ENCODE measurements around the gene EPN1.

Gene EPN1

GRCh38 chr19:55646889-55647731 lies 27.9 kb upstream of the EPN1 start:
- no peak for DNase-seq

GRCh38 chr19:55647732-55648584 lies 27.1 kb upstream of the EPN1 start, which contains the start of gene CCDC106:
CCDC106 (plus strand) TSS chr19:55648212; CDS start chr19:55649047, 835 bp downstream.
- DNase-seq: peak; percentile 76

GRCh38 chr19:55648585-55649267 lies 26.3 kb upstream of the EPN1 start:
- no peak for DNase-seq

- DNase-seq: no peak
These were observed 25.5 kb upstream of the EPN1 start for GRCh38 chr19:55649268-55650125.

DNA sequence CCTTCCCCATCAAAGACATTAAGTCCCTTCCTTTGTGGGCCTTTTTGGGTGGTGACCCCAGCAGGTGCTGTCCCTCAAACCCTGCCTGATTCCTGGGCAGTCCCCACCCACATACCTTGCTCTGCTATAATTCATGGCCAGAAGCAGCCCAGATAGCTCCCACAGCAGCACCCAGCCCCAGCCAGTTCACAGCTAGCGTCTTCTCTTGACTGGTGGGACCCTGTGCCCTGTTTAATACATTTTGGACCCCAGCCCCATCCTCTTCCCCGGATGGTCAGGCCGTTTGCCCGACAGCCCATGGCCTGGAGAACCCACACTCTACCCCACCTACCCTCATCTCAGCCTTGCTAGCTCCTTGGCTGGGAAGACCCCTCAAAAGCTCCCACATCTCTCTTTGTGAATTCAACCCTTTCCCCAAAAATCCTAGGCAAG lies 24.9 kb upstream of the EPN1 start:
- no peak for DNase-seq

DNA sequence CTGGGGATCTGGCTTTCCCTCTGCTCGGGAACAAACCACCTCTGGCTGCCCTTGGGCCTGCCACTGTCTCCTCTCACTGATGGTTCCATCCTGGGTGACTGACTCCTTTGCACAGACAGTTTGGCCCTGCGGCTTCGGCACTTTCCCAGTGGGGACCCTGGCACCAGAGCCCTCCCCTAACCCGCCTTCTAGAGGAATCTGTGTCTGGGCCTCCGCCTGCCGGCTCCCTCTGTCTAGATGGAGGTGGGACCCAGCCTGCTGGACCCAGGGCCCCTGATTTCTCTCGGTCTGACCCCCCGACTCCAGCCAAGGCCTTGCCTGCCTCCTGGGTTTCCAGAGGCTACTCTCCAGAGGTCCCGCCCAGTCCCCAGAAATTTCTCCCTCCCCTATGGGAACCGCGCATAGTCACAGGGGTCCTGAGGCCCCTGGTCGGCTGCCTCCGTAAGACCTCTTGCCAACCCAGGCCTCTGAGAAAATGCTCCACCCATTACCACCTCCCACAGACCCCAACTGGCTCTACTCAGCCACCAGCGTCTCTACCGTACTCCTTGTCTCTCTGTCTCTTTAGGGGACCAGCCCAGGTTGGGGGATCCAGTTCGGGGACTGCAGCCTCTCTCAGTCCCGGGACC lies 24.3 kb upstream of the EPN1 start:
- DNase-seq: no peak

DNA sequence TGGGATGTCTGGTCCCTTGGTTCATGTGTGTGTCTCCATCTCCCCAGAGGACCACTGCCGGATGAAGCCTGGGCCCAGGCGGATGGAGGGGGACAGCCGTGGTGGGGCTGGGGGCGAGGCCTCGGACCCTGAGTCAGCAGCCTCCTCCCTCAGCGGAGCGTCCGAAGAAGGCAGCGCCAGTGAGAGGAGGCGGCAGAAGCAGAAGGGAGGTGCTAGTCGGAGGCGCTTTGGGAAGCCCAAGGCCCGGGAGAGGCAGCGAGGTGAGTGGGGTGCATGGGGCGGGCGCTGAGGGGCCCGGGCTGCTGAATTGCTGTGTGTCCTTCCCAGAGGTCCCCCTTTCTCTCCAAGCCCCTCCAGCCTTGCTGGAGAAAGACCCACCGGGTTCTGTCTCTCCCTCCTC lies 23.8 kb upstream of the EPN1 start:
- no peak for DNase-seq

DNA sequence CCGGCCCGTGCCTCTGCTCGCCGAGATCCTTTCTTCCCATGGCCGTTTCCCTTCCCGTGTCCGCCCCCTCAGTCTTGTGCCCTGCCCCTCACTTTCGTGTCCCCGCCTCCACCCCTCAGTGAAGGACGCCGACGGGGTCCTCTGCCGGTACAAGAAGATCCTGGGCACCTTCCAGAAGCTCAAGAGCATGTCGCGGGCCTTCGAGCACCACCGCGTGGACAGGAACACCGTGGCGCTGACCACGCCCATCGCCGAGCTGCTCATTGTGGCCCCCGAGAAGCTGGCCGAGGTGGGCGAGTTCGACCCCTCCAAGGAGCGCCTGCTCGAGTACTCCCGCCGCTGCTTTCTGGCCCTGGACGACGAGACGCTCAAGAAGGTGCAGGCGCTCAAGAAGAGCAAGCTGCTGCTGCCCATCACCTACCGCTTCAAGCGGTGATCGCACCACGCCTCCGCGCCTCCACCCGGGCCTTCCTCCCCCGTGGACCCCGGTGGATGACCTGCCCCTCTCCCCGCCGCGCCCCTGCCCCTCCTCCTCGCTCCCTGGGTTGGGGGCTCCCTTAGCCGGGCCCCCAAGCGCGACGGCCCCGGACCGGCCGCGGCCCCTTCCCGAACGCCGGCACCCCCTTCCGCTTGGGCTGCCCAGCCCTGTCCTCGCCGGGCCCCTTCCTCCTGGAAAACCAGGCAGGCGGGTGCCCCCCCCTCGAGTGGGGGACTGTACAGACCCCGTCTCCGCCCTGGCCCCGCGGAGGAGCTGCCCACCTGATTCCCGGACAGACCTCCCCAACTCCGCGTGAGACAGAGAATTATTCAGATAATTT lies 22.5 kb upstream of the EPN1 start:
- no peak for DNase-seq

DNA sequence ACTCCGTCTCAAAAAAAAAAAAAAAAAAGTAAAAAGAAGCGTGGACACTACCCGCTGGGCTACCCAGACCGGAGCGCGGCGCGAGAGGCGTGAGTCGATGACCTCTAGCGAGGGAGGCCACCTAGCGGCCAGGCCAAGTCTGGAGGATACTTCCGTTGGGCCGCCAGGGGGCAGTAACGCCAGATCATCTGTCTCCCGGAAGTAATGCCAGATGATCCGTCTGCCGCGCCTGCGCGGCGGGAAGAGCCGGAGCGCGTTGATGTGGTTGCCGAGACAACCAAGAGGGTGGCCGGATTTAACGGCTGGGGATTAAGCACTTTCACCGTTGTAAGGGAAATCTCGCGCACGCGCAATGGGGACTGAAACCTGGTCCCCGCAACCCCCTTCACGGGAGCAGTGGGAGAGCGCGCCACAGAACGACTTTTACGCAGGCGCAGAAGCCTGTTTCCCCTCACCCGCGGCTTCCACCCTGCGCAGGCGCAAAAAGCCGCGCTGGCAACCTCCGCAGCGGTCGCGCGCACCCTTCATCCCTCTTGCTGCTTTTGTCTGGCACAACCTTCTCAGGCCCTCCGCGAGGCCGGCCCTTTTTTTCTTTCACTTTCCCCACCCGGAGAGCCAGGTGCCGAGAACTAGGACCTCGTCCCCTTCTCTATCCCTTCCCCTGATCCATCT lies 21.2 kb upstream of the EPN1 start:
- peak; percentile 99 for DNase-seq

- peak; percentile 99 for DNase-seq
These were observed 20.6 kb upstream of the EPN1 start for GRCh38 chr19:55654323-55654867.

GRCh38 chr19:55654868-55655647 lies 20.0 kb upstream of the EPN1 start, which contains the start of gene U2AF2:
U2AF2 (plus strand) TSS chr19:55655035; CDS start chr19:55655105, 70 bp downstream.
- peak; percentile 98 for DNase-seq

GRCh38 chr19:55655648-55656040 lies 19.4 kb upstream of the EPN1 start:
- DNase-seq: no peak

GRCh38 chr19:55656552-55656951 lies 18.5 kb upstream of the EPN1 start:
- DNase-seq: no peak

- DNase-seq: no peak
These were observed 17.9 kb upstream of the EPN1 start for GRCh38 chr19:55656988-55657747.

- DNase-seq: no peak
These were observed 16.1 kb upstream of the EPN1 start for GRCh38 chr19:55658846-55659459.

DNA sequence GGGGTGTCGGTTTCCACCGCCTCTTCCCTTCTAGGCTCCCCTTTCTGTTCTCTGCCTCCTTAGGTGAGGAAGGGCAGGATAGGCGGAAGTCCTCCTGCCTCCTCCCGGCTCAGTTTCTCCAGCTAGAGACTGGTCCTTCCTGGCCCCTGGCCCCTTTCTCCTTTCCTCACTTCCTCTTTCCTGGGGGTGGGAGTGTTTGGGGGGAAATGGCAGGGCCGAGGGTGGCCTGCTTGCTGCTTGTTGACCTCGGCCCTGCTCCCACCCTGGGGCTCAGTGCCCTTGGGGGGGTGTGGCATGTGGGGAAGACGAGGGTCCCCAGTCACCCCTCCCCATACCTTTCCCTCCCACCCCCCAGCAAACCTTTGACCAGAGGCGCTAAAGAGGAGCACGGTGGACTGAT lies 15.2 kb upstream of the EPN1 start:
- no peak for DNase-seq

DNA sequence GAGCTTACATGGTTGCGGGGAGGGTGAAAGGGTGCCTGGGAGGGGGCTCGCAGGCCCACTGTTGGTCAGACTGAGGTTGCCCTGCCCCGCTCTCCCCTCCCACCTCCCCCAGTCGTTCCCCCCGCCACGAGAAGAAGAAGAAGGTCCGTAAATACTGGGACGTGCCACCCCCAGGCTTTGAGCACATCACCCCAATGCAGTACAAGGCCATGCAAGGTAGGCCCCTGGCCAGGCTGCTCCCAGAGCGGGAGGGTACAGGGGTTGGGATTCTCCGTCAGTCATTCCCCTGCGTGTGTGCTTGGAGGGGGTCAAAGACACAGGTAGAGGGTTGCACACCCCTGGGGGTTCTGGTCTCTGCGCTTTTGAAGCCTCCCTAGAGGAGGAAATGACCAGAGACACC lies 14.6 kb upstream of the EPN1 start:
- DNase-seq: no peak

DNA sequence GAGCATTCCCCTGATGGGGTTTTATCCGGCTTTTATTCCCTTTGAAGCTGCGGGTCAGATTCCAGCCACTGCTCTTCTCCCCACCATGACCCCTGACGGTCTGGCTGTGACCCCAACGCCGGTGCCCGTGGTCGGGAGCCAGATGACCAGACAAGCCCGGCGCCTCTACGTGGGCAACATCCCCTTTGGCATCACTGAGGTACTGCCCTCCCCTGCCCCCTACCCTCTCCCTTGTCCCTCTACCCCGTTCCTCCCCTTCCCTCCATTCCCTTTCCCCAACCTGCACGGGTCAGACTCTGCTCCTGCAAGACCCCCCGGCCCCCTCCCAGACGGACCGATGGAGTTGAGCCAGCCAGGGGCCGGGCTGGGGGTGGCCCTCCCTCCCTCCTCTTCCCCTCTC lies 14.0 kb upstream of the EPN1 start:
- no peak for DNase-seq

Measured in CD4-positive, alpha-beta T cell treated with Interleukin-17A for 4 hours (primary cell).